ENCODE measurements around the gene TECTA.

The TECTA gene

GRCh38 chr11:121194731-121195596, 93.9 kb downstream of the TECTA start:
- H3K4me1 ChIP-seq (ENCODE audit: control insufficient read depth, insufficient read depth, low read length): peaks cover 5% of the 10 kb centered on the region
- peak overlapping the region; percentile 48 for H3K4me2 ChIP-seq (ENCODE audit: low read length)
- no peaks in the 10 kb centered on the region for H3K9me3 ChIP-seq (replicated peaks; ENCODE audit: low read length)
- H3K9ac ChIP-seq (ENCODE audit: low read depth, low read length): no peak overlapping the region
- no peak overlapping the region for H3K4me3 ChIP-seq (ENCODE audit: low read length)
- no peaks in the 10 kb centered on the region for H3K36me3 ChIP-seq (ENCODE audit: insufficient read depth, low read length)
- H3K27me3 ChIP-seq (ENCODE audit: control insufficient read depth, insufficient read depth, low read length): peaks cover 10% of the 10 kb centered on the region

GRCh38 chr11:121198491-121198890, 97.4 kb downstream of the TECTA start:
- no peaks in the 10 kb centered on the region for H3K9me3 ChIP-seq (replicated peaks; ENCODE audit: low read length)
- no peak overlapping the region for H3K4me2 ChIP-seq (ENCODE audit: low read length)
- no peak overlapping the region for H3K9ac ChIP-seq (ENCODE audit: low read depth, low read length)
- H3K36me3 ChIP-seq (ENCODE audit: insufficient read depth, low read length): no peaks in the 10 kb centered on the region
- H3K27me3 ChIP-seq (ENCODE audit: control insufficient read depth, insufficient read depth, low read length): peaks cover 10% of the 10 kb centered on the region
- H3K4me1 ChIP-seq (ENCODE audit: control insufficient read depth, insufficient read depth, low read length): peaks cover 5% of the 10 kb centered on the region
- H3K4me3 ChIP-seq (ENCODE audit: low read length): no peak overlapping the region

GRCh38 chr11:121199516-121199915, 98.5 kb downstream of the TECTA start:
- no peak overlapping the region for H3K4me3 ChIP-seq (ENCODE audit: low read length)
- no peaks in the 10 kb centered on the region for H3K36me3 ChIP-seq (ENCODE audit: insufficient read depth, low read length)
- H3K9me3 ChIP-seq (replicated peaks; ENCODE audit: low read length): no peaks in the 10 kb centered on the region
- no peak overlapping the region for H3K9ac ChIP-seq (ENCODE audit: low read depth, low read length)
- peaks cover 10% of the 10 kb centered on the region for H3K27me3 ChIP-seq (ENCODE audit: control insufficient read depth, insufficient read depth, low read length)
- H3K4me2 ChIP-seq (ENCODE audit: low read length): no peak overlapping the region
- peaks cover 5% of the 10 kb centered on the region for H3K4me1 ChIP-seq (ENCODE audit: control insufficient read depth, insufficient read depth, low read length)

GRCh38 chr11:121206810-121207209, 105.8 kb downstream of the TECTA start:
- Histone ChIP-seq H3K4me3 (ENCODE audit: low read length) (no peak overlapping the region), H3K36me3 (ENCODE audit: insufficient read depth, low read length) (no peaks in the 10 kb centered on the region), H3K4me1 (ENCODE audit: control insufficient read depth, insufficient read depth, low read length) (peaks cover 21% of the 10 kb centered on the region), H3K9ac (ENCODE audit: low read depth, low read length) (peak overlapping the region; percentile 27), H3K9me3 (replicated peaks; ENCODE audit: low read length) (no peaks in the 10 kb centered on the region), H3K27me3 (ENCODE audit: control insufficient read depth, insufficient read depth, low read length) (no peaks in the 10 kb centered on the region), H3K4me2 (ENCODE audit: low read length) (no peak overlapping the region)

DNA sequence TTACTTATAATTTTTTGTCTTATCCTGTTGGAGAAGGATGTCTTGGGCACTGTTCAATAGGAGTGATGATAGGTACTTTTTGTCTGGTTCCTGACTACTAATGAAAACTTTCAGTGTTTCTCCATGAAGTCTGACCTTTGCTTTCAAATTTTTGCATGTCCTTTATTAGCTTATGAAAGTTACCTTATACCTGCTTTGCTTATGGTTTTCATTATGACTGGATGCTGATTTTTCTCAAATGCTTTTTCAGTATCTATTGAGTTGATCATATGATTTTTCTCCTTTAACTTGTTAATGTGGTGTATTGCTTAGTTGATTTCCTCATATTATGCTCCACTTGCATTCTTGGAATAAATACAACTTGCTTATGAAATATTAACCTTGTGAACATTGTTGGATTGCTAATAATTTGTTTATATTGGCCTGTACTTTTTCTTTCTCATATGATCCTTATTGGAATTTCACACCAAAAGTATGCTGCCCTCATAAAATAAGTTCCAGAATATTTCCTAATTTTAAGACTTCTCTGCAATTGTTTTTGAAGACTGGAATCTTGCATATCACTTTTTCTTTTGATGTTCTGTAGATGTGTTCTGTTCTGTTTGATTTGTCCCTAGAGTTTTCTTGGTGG, 106.6 kb downstream of the TECTA start:
- Histone ChIP-seq H3K27me3 (ENCODE audit: control insufficient read depth, insufficient read depth, low read length) (no peaks in the 10 kb centered on the region), H3K4me2 (ENCODE audit: low read length) (no peak overlapping the region), H3K4me3 (ENCODE audit: low read length) (no peak overlapping the region), H3K9ac (ENCODE audit: low read depth, low read length) (no peak overlapping the region), H3K9me3 (replicated peaks; ENCODE audit: low read length) (no peaks in the 10 kb centered on the region), H3K4me1 (ENCODE audit: control insufficient read depth, insufficient read depth, low read length) (peaks cover 24% of the 10 kb centered on the region), H3K36me3 (ENCODE audit: insufficient read depth, low read length) (no peaks in the 10 kb centered on the region)

- H3K36me3 ChIP-seq (ENCODE audit: insufficient read depth, low read length): no peaks in the 10 kb centered on the region
- peaks cover 2% of the 10 kb centered on the region for H3K27me3 ChIP-seq (ENCODE audit: control insufficient read depth, insufficient read depth, low read length)
- peaks cover 32% of the 10 kb centered on the region for H3K4me1 ChIP-seq (ENCODE audit: control insufficient read depth, insufficient read depth, low read length)
- H3K9me3 ChIP-seq (replicated peaks; ENCODE audit: low read length): no peaks in the 10 kb centered on the region
- no peak overlapping the region for H3K4me2 ChIP-seq (ENCODE audit: low read length)
- no peak overlapping the region for H3K9ac ChIP-seq (ENCODE audit: low read depth, low read length)
- no peak overlapping the region for H3K4me3 ChIP-seq (ENCODE audit: low read length)
Measured at GRCh38 chr11:121210445-121211080, 109.5 kb downstream of the TECTA start.

- Histone ChIP-seq H3K27me3 (ENCODE audit: control insufficient read depth, insufficient read depth, low read length) (peaks cover 2% of the 10 kb centered on the region), H3K36me3 (ENCODE audit: insufficient read depth, low read length) (no peaks in the 10 kb centered on the region), H3K4me1 (ENCODE audit: control insufficient read depth, insufficient read depth, low read length) (peaks cover 24% of the 10 kb centered on the region), H3K9me3 (replicated peaks; ENCODE audit: low read length) (no peaks in the 10 kb centered on the region), H3K4me3 (ENCODE audit: low read length) (no peak overlapping the region), H3K4me2 (ENCODE audit: low read length) (no peak overlapping the region), H3K9ac (ENCODE audit: low read depth, low read length) (no peak overlapping the region)
Measured at GRCh38 chr11:121211626-121212025, 110.6 kb downstream of the TECTA start.

DNA sequence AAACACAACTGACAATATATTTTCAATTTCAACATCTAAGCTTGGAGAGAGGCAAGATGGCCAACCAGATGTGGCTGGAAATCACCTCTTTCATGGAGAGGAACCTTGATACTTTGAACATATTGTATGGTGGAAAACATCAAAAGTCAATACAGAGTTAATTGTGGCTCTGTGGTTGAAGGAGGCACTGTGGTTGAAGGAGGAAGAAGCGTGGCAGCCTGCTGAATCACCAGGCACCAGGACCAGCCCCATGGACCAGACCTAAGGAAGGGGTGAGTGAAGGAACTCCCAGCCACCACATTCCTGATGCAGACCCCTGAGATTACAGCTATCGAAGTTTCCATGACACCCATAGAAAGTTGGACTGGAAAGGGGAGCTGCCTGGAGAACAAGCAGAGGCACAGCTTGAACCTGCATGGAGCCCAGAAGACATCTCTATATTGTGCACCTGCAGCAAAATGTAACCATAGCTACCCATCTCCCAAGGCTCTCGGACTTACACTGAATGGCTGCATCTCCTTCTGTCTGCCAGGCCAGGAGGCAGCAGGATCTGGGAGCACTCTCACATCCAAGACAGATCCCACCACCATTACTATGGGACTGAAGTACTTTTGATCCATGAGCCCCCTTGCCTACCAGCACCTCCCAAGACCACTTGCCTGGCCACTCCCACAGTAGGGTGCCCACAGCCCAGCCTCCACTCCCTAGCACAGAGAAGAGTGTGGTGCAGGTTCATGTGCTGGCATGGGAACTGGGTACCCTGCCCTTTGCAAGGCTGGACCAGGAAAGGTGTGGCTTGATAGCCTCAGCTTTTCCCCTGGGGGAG, 111.7 kb downstream of the TECTA start:
- Histone ChIP-seq H3K9ac (ENCODE audit: low read depth, low read length) (no peak overlapping the region), H3K4me2 (ENCODE audit: low read length) (no peak overlapping the region), H3K9me3 (replicated peaks; ENCODE audit: low read length) (no peaks in the 10 kb centered on the region), H3K4me3 (ENCODE audit: low read length) (no peak overlapping the region), H3K27me3 (ENCODE audit: control insufficient read depth, insufficient read depth, low read length) (peaks cover 2% of the 10 kb centered on the region), H3K4me1 (ENCODE audit: control insufficient read depth, insufficient read depth, low read length) (peaks cover 19% of the 10 kb centered on the region), H3K36me3 (ENCODE audit: insufficient read depth, low read length) (no peaks in the 10 kb centered on the region)

DNA sequence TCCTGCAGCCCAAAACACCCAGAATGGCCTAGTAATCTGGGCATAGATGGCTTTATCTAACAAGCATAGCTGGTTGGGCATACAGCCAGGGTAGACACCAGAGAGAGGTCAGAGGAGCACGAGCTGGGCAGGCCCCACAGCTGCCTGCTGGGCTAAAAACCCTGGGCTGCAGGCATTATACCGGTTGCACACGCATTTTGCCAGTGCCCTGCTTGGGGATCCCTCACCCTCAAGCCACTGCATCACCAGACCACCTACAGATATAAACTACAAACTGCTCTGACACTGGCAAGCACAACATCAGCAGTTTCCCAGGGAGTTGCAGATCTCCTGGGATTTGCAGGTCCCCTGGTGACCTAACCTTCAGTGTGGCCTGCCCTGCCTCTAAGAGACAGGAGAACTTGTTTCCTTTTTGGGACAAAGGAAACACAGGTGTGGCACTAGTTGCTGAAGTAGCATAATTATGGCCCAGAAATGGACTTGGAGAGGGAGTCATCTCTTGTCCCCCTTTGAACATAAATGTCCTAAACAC, 112.4 kb downstream of the TECTA start:
- H3K36me3 ChIP-seq (ENCODE audit: insufficient read depth, low read length): no peaks in the 10 kb centered on the region
- no peak overlapping the region for H3K4me2 ChIP-seq (ENCODE audit: low read length)
- H3K9ac ChIP-seq (ENCODE audit: low read depth, low read length): no peak overlapping the region
- H3K4me1 ChIP-seq (ENCODE audit: control insufficient read depth, insufficient read depth, low read length): peaks cover 19% of the 10 kb centered on the region
- H3K27me3 ChIP-seq (ENCODE audit: control insufficient read depth, insufficient read depth, low read length): peaks cover 2% of the 10 kb centered on the region
- no peaks in the 10 kb centered on the region for H3K9me3 ChIP-seq (replicated peaks; ENCODE audit: low read length)
- no peak overlapping the region for H3K4me3 ChIP-seq (ENCODE audit: low read length)

DNA sequence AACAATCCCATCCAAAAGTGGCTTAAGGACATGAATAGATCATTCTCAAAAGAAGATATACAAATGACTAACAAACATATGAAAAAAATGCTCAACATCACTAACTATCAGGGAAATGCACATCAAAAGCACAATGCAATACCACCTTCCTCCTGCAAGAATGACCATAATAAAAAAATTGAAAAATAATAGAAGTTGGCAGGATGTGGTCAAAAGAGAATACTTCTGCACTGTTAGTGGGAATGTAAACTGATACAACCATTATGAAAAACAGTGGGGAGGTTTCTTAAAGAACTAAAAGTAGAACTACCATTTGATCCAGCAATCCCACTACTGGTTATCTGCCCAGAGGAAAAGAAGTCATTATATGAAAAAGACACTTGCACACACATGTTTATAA, 113.8 kb downstream of the TECTA start:
- no peak overlapping the region for H3K4me3 ChIP-seq (ENCODE audit: low read length)
- H3K9me3 ChIP-seq (replicated peaks; ENCODE audit: low read length): no peaks in the 10 kb centered on the region
- H3K9ac ChIP-seq (ENCODE audit: low read depth, low read length): no peak overlapping the region

More for the DNA sequence above, 113.8 kb downstream of the TECTA start:
- H3K27me3 ChIP-seq (ENCODE audit: control insufficient read depth, insufficient read depth, low read length): peaks cover 2% of the 10 kb centered on the region
- H3K36me3 ChIP-seq (ENCODE audit: insufficient read depth, low read length): no peaks in the 10 kb centered on the region
- peaks cover 19% of the 10 kb centered on the region for H3K4me1 ChIP-seq (ENCODE audit: control insufficient read depth, insufficient read depth, low read length)
- H3K4me2 ChIP-seq (ENCODE audit: low read length): no peak overlapping the region

Data from skeletal muscle satellite cell (primary cell).